CD14-positive monocyte (primary cell): ENCODE data around the gene PHACTR2. TPM values are rescaled to one million over a fixed set of nuclear protein-coding genes. Genes with fewer than 3 reads are reported as not detected.

ENCODE experiments used
- DNase-seq, 3 donors: peaks; one replicate each; pipeline ENCODE4 v3.0.0-alpha.2; 2011 to 2022
- H2AFZ ChIP-seq: 2 replicates; pipeline ENCODE4 v1.6.0; 2012; ENCODE audit warnings: mild to moderate bottlenecking, low read depth, low read length, inconsistent platforms; ENCODE audit not compliant: insufficient read depth, poor library complexity, severe bottlenecking
- H3K27ac ChIP-seq, 2 donors: 1 replicate in 1 of 2; 2 replicates in 1 of 2; pipeline ENCODE4 v1.5.1; 2012 to 2013; ENCODE audit warnings: low read length in 2 of 2, control low read depth in 1 of 2, inconsistent platforms in 1 of 2, low read depth in 1 of 2, mild to moderate bottlenecking in 1 of 2
- H3K27me3 ChIP-seq, 2 donors: one replicate each; pipeline versions ENCODE4 v1.6.0 to v1.6.1; 2011 to 2013; ENCODE audit warnings: low read length in 2 of 2; ENCODE audit not compliant: control insufficient read depth in 2 of 2, insufficient read depth in 2 of 2
- H3K36me3 ChIP-seq, 2 donors: replicated peaks in 1 of 2; 1 replicate in 1 of 2; 2 replicates in 1 of 2; pipeline versions ENCODE4 v1.5.1 to v1.6.1; 2012 to 2013; ENCODE audit warnings: low read length in 2 of 2, control low read depth in 1 of 2, inconsistent platforms in 1 of 2, mild to moderate bottlenecking in 1 of 2; ENCODE audit not compliant: insufficient read depth in 2 of 2, control insufficient read depth in 1 of 2
- H3K4me1 ChIP-seq, 2 donors: 1 replicate in 1 of 2; 2 replicates in 1 of 2; pipeline versions ENCODE4 v1.5.1 to v1.6.1; 2012 to 2013; ENCODE audit warnings: low read length in 2 of 2, control low read depth in 1 of 2, inconsistent platforms in 1 of 2, mild to moderate bottlenecking in 1 of 2, moderate library complexity in 1 of 2; ENCODE audit not compliant: insufficient read depth in 2 of 2, control insufficient read depth in 1 of 2
- H3K4me2 ChIP-seq: replicated peaks from 2 replicates; pipeline ENCODE3; 2012; ENCODE audit warnings: low read length, moderate library complexity, mild to moderate bottlenecking; ENCODE audit not compliant: poor library complexity, severe bottlenecking; ENCODE audit errors: extremely low read depth
- H3K4me3 ChIP-seq, 3 experiments: fragments of 200-600 bp in 1 of 3; sonication (generic) in 1 of 3; replicated peaks in 1 of 3; 1 replicate in 2 of 3; 2 replicates in 1 of 3; pipeline ENCODE4 v1.5.1; 2011 to 2013; ENCODE audit warnings: low read length in 3 of 3, mild to moderate bottlenecking in 3 of 3, control low read depth in 2 of 3, low read depth in 2 of 3, inconsistent platforms in 1 of 3, moderate library complexity in 1 of 3
- H3K79me2 ChIP-seq: 2 replicates; pipeline ENCODE4 v1.6.0; 2012; ENCODE audit warnings: mild to moderate bottlenecking, control low read depth, inconsistent platforms, low read length, moderate library complexity; ENCODE audit not compliant: insufficient read depth
- H3K9ac ChIP-seq: 2 replicates; pipeline ENCODE4 v1.6.0; 2017; ENCODE audit warnings: low read length, mild to moderate bottlenecking; ENCODE audit not compliant: insufficient read depth, poor library complexity, severe bottlenecking
- H3K9me3 ChIP-seq, 2 donors: replicated peaks in 1 of 2; 1 replicate in 1 of 2; 2 replicates in 1 of 2; pipeline versions ENCODE4 v1.5.1 to v1.6.1; 2012 to 2013; ENCODE audit warnings: low read length in 2 of 2, control low read depth in 1 of 2; ENCODE audit not compliant: control insufficient read depth in 1 of 2, insufficient read depth in 1 of 2
- H4K20me1 ChIP-seq: 2 replicates; pipeline ENCODE4 v1.6.0; 2012; ENCODE audit warnings: mild to moderate bottlenecking, low read length, control low read depth, moderate library complexity; ENCODE audit not compliant: insufficient read depth
- H3K27ac Mint-ChIP-seq, 7 donors: one replicate each; pipeline ENCODE4 v1.8.0; 2020; ENCODE audit warnings: mild to moderate bottlenecking in 7 of 7, mixed read lengths in 7 of 7, moderate library complexity in 6 of 7, inconsistent platforms in 2 of 7
- H3K27me3 Mint-ChIP-seq, 3 donors: one replicate each; pipeline ENCODE4 v1.8.0; 2021 to 2022; ENCODE audit warnings: low read depth in 3 of 3, mild to moderate bottlenecking in 3 of 3, mixed read lengths in 3 of 3, moderate library complexity in 3 of 3, inconsistent platforms in 1 of 3
- H3K36me3 Mint-ChIP-seq, 2 donors: one replicate each; pipeline ENCODE4 v1.8.0; 2020; ENCODE audit warnings: mixed read lengths in 2 of 2, inconsistent platforms in 1 of 2, mild to moderate bottlenecking in 1 of 2
- H3K4me1 Mint-ChIP-seq: one replicate; pipeline ENCODE4 v1.8.0; 2020; ENCODE audit warnings: mild to moderate bottlenecking, mixed read lengths
- H3K4me3 Mint-ChIP-seq, 2 donors: one replicate each; pipeline ENCODE4 v1.8.0; 2020; ENCODE audit warnings: mild to moderate bottlenecking in 2 of 2, mixed read lengths in 2 of 2, moderate library complexity in 1 of 2
- H3K9me3 Mint-ChIP-seq, 7 donors: one replicate each; pipeline ENCODE4 v1.8.0; 2020 to 2022; ENCODE audit warnings: mixed read lengths in 7 of 7, mild to moderate bottlenecking in 6 of 7, moderate library complexity in 6 of 7, inconsistent platforms in 2 of 7
- WGBS: methylation state at CpG from one replicate; pipeline ENCODE4 v1.1.5; 2013; ENCODE audit warnings: missing lambda C conversion rate; ENCODE audit not compliant: insufficient coverage; 5-methylcytosine and 5-hydroxymethylcytosine counted together
- intact Hi-C, 2 donors: fragments of 100-400 bp; cut with micrococcal nuclease; formaldehyde crosslinking; loops; one replicate each; pipeline versions ENCODE4 v1.15.0 to v1.15.1; 2023
- polyA plus RNA-seq, 3 donors: library from polyadenylated mRNA; depleted of rRNA in 1 of 3; unstranded in 2 of 3; stranded (reverse) in 1 of 3; fragments of 300-500 nt in 2 of 3; fragments of >200 nt in 1 of 3; fragmentation: Illumina TruSeq in 2 of 3; gene quantifications; 1 replicate in 2 of 3; 2 replicates in 1 of 3; pipeline ENCODE4 v1.2.3, GENCODE V29; 2012 to 2021
- TF ChIP-seq, protein P1 (sequence below): fragments of 200-600 bp; IDR thresholded peaks from one replicate; pipeline ENCODE4 v1.8.0; 2022; ENCODE audit warnings: antibody characterized with exemption, mild to moderate bottlenecking

PHACTR2 gene
- polyA plus RNA-seq, 3 donors, result 9.6 to 11.6 (median 11.2) TPM

DNA sequence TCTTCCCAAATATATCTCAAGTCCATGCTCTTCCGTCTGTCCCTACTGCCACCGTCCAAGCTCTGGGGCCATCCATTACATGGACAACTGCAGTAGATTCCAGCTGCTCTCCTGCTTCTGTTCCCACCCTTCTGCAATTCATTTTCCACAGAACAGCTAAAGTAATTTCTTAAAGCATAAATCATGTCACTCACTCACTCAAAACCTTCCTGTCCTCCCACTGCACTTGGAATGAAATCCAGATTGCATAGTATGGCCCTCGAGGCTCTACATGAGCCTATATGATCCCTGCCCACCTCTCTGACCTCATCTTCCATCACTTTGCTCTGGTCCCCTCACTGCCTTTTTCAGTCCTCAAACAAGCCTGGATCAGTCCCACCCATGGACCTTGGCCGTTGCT, 10.9 kb downstream of the PHACTR2 start:
- Histone ChIP-seq H3K9me3 (no peaks in the 10 kb centered on the region), H3K4me3 (no peak overlapping the region), H2AFZ (no peak overlapping the region), H3K79me2 (peaks cover 33% of the 10 kb centered on the region), H3K4me2 (no peak overlapping the region), H3K4me1 (peaks cover 13 to 15% of the 10 kb centered on the region in 2 donors), H3K27ac (no peak overlapping the region), H4K20me1 (peaks cover 20% of the 10 kb centered on the region), H3K36me3 (no peaks in the 10 kb centered on the region), H3K9ac (no peak overlapping the region), H3K27me3 (no peaks in the 10 kb centered on the region)
- intact Hi-C loops, result no loop called here
- WGBS, result 97% methylated on average over 4 of the region's 4 CpGs
- Mint-ChIP-seq H3K36me3 (peaks cover 6 to 15% of the 10 kb centered on the region in 2 donors), H3K27ac (no peak overlapping the region), H3K4me3 (no peak overlapping the region), H3K27me3 (no peaks in the 10 kb centered on the region), H3K9me3 (peaks cover 0 to 5% (median 0%) of the 10 kb centered on the region in 7 donors), H3K4me1 (peaks cover 33% of the 10 kb centered on the region)
- TF ChIP-seq, protein P1, sequence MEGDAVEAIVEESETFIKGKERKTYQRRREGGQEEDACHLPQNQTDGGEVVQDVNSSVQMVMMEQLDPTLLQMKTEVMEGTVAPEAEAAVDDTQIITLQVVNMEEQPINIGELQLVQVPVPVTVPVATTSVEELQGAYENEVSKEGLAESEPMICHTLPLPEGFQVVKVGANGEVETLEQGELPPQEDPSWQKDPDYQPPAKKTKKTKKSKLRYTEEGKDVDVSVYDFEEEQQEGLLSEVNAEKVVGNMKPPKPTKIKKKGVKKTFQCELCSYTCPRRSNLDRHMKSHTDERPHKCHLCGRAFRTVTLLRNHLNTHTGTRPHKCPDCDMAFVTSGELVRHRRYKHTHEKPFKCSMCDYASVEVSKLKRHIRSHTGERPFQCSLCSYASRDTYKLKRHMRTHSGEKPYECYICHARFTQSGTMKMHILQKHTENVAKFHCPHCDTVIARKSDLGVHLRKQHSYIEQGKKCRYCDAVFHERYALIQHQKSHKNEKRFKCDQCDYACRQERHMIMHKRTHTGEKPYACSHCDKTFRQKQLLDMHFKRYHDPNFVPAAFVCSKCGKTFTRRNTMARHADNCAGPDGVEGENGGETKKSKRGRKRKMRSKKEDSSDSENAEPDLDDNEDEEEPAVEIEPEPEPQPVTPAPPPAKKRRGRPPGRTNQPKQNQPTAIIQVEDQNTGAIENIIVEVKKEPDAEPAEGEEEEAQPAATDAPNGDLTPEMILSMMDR, result no peak
- no peak for DNase-seq

DNA sequence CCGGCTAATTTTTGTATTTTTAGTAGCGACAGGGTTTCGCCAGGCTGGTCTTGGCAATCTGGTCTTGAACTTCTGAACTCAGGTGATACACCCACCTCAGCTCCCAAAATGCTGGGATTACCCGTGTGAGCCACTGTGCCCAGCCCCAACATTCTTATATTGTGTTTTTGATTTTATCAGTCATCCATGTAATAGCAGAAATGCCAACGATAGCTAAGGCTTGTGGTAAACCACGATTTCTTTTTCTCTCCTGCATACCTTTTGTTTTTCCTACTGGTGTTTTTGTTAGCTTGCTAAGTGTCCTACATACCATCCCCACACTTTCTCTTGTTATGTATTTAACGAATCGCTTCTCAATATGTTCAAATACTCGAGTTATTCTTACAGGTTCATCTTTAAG, 12.1 kb downstream of the PHACTR2 start:
- Histone ChIP-seq H2AFZ (no peak overlapping the region), H3K9me3 (no peaks in the 10 kb centered on the region), H3K4me3 (no peak overlapping the region), H4K20me1 (peaks cover 20% of the 10 kb centered on the region), H3K4me2 (no peak overlapping the region), H3K79me2 (peaks cover 42% of the 10 kb centered on the region), H3K9ac (no peak overlapping the region), H3K27ac (no peak overlapping the region), H3K27me3 (no peaks in the 10 kb centered on the region), H3K4me1 (peaks cover 18% of the 10 kb centered on the region in 2 donors), H3K36me3 (no peaks in the 10 kb centered on the region)
- Mint-ChIP-seq H3K4me3 (no peak overlapping the region), H3K27me3 (no peaks in the 10 kb centered on the region), H3K9me3 (peaks cover 0 to 5% (median 2%) of the 10 kb centered on the region in 7 donors), H3K4me1 (peaks cover 34% of the 10 kb centered on the region), H3K27ac (no peak overlapping the region), H3K36me3 (peaks cover 2 to 13% of the 10 kb centered on the region in 2 donors)
- TF ChIP-seq, protein P1, result no peak
- WGBS, result 100% methylated on average over 6 of the region's 9 CpGs
- no peak for DNase-seq
- intact Hi-C loops, result no loop called here
